Neural crest cell (in vitro differentiated cells): ENCODE measurements around the gene MYO1E. TPM values are rescaled to one million over a fixed set of nuclear protein-coding genes. Genes with fewer than 3 reads are reported as not detected.

Experiments
- DNase-seq: peaks from one replicate; pipeline ENCODE4 v3.0.0; 2021; ENCODE audit warnings: low read depth, mixed read lengths, low spot score
- H3K27ac Mint-ChIP-seq: one replicate; pipeline ENCODE4 v1.8.0; 2021; ENCODE audit warnings: mild to moderate bottlenecking, mixed read lengths; ENCODE audit not compliant: unreplicated experiment
- H3K27me3 Mint-ChIP-seq: 2 replicates; pipeline ENCODE4 v1.8.0; 2021; ENCODE audit warnings: low read depth, mild to moderate bottlenecking, mixed read lengths
- H3K36me3 Mint-ChIP-seq: 2 replicates; pipeline ENCODE4 v1.8.0; 2021; ENCODE audit warnings: low read depth, mild to moderate bottlenecking, mixed read lengths
- H3K4me1 Mint-ChIP-seq: 2 replicates; pipeline ENCODE4 v1.8.0; 2021; ENCODE audit warnings: mixed read lengths
- H3K4me3 Mint-ChIP-seq: one replicate; pipeline ENCODE4 v1.8.0; 2021; ENCODE audit warnings: mild to moderate bottlenecking, mixed read lengths
- H3K9me3 Mint-ChIP-seq: 2 replicates; pipeline ENCODE4 v1.8.0; 2021; ENCODE audit warnings: mixed read lengths
- CTCF ChIP-seq: fragments of 200-600 bp; sonication (generic); conservative IDR thresholded peaks from 2 replicates; pipeline ENCODE4 v1.5.0; 2021; ENCODE audit warnings: antibody characterized with exemption, mild to moderate bottlenecking
- total RNA-seq: library from RNA; stranded (reverse); gene quantifications from 2 replicates; pipeline ENCODE4 v1.2.1, GENCODE V29; 2021

The MYO1E gene
- total RNA-seq, 1 donor from 2014 or later = 34.5 TPM

DNA sequence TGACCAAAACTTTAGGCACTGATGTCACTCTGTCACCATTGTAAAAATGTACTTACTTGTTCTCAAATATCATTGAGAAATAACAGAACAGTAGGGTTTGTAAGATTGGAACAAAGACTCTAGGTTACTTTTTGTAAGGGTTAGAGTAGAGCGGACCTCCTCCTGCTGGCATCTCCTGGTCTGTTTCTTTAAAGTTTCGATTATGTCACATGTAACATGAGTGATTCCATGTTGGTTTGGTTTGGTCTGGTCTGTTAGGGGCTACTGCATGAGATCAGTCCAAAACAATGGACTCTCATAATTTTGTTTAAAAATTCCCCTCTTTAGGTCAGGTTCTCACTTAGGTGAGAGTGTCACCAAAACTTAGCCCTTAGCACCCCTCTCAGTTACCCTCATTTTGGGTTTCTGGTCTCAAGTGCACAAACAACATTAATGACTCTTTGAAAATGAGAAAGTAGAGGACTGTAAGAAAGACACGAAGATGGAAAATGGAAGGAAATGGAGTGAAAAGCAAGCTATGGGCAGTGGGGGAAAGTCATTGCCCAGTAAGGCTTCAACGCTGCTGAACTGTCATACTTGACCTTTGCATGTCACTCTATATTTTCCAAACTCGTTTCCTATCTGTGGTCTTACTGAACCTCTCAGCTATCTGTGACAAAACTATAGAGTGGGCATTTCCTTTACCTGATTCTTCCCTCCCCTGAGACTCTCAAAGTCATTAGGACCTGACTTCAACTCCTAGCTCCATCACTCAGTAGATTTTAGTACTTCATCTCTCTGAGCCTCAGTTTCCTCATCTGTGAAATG is 113.3 kb downstream of the MYO1E start:
- DNase-seq = no peak
- Mint-ChIP-seq H3K36me3 (no peaks in the 10 kb centered on the region), H3K4me1 (peaks cover 25% of the 10 kb centered on the region), H3K9me3 (no peaks in the 10 kb centered on the region), H3K27ac (no peak overlapping the region), H3K4me3 (no peak overlapping the region), H3K27me3 (no peaks in the 10 kb centered on the region)
- no peak for TF ChIP-seq CTCF

DNA sequence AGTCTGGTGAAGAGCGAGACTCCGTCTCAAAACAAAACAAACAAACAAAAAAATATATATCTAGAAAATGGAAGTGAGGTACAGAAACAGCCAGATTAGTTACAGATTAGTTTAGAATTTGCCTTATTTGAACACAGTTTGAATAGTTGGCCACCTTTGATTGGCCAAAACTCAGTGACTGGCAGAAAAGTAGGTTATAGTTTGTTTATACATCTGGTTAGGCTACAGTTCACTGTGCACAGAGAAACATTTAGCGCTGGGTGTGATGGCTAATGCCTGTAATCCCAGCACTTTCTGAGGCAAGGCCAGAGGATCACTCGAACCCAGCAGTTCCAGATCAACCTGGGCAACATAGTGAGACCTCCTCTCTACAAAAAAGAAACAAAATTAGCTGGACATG is 114.4 kb downstream of the MYO1E start:
- H3K27ac Mint-ChIP-seq = no peak overlapping the region
- H3K4me3 Mint-ChIP-seq = no peak overlapping the region
- no peaks in the 10 kb centered on the region for H3K9me3 Mint-ChIP-seq
- peaks cover 25% of the 10 kb centered on the region for H3K4me1 Mint-ChIP-seq
- TF ChIP-seq CTCF = no peak
- DNase-seq = no peak
- H3K36me3 Mint-ChIP-seq = no peaks in the 10 kb centered on the region
- no peaks in the 10 kb centered on the region for H3K27me3 Mint-ChIP-seq

GRCh38 chr15:59257140-59257539 is 115.5 kb downstream of the MYO1E start:
- Mint-ChIP-seq H3K36me3 (no peaks in the 10 kb centered on the region), H3K27ac (no peak overlapping the region), H3K27me3 (no peaks in the 10 kb centered on the region), H3K4me1 (peaks cover 25% of the 10 kb centered on the region), H3K9me3 (no peaks in the 10 kb centered on the region), H3K4me3 (no peak overlapping the region)
- DNase-seq = no peak
- no peak for TF ChIP-seq CTCF

DNA sequence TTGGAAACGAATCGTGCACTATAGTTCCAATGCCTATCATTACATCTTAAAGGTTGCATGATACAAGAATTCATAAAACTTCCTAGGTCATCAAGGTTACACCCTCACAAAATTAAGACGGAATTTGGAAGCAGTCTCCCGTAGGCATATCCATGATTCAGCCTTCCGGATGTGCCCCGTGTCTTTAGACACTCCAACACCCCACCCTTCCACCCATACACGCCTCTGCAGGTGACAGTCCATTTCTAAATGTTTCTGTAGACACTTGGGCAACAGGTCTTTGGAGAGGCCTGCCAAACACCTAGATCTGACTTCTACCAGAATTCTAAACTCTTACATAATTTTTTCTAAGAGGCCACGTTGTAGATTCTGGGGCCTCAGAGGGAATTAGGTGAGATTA is 116.2 kb downstream of the MYO1E start:
- H3K27ac Mint-ChIP-seq = no peak overlapping the region
- H3K36me3 Mint-ChIP-seq = no peaks in the 10 kb centered on the region
- H3K4me1 Mint-ChIP-seq = peaks cover 22% of the 10 kb centered on the region
- no peak for TF ChIP-seq CTCF
- H3K9me3 Mint-ChIP-seq = no peaks in the 10 kb centered on the region
- no peak for DNase-seq
- H3K27me3 Mint-ChIP-seq = no peaks in the 10 kb centered on the region
- H3K4me3 Mint-ChIP-seq = no peak overlapping the region

- no peaks in the 10 kb centered on the region for H3K9me3 Mint-ChIP-seq
- no peaks in the 10 kb centered on the region for H3K27me3 Mint-ChIP-seq
- H3K27ac Mint-ChIP-seq = no peak overlapping the region
- no peak for TF ChIP-seq CTCF
- H3K36me3 Mint-ChIP-seq = no peaks in the 10 kb centered on the region
- H3K4me1 Mint-ChIP-seq = peaks cover 18% of the 10 kb centered on the region
- DNase-seq = no peak
- no peak overlapping the region for H3K4me3 Mint-ChIP-seq
Measured at GRCh38 chr15:59255680-59256336, 116.9 kb downstream of the MYO1E start.
